C4-2B (cell line): ENCODE data around the gene DHRS1.

Experiments
- CTCF ChIP-seq: fragments of 450-650 bp; conservative IDR thresholded peaks from 2 replicates; pipeline ENCODE4 v1.5.1; 2017; ENCODE audit warnings: mild to moderate bottlenecking
- ZFX ChIP-seq: fragments of 450-650 bp; IDR thresholded peaks from 2 replicates; pipeline ENCODE4 v1.6.1; 2017

GRCh38 chr14:24347134-24347533, 47.6 kb upstream of the DHRS1 start:
- TF ChIP-seq CTCF (no peak), ZFX (no peak)
